OCI-LY7 (cell line): ENCODE measurements around the gene OSBPL7. TPM values are rescaled to one million over a fixed set of nuclear protein-coding genes. Genes with fewer than 3 reads are reported as not detected.

Source experiments
- BruUV-seq: library from RNA; stranded (reverse); fragments of 400-500 nt; replicated peaks from 2 replicates; lab custom pipeline; 2021; lab: Mats Ljungman, UMichigan
- CTCF ChIA-PET: fragments of 300-600 bp; sonication (Branson Sonifier 250); formaldehyde crosslinking; loops from one replicate; lab custom pipeline; 2022; ENCODE audit warnings: antibody characterized with exemption; ENCODE audit not compliant: unreplicated experiment; lab: Charles Lee
- POLR2A ChIA-PET: fragments of 300-600 bp; sonication (Branson Sonifier 250); formaldehyde crosslinking; loops from one replicate; lab custom pipeline; 2022; ENCODE audit warnings: antibody characterized with exemption; lab: Charles Lee
- DNase-seq: peaks from one replicate; pipeline ENCODE4 v3.0.0-alpha.2; 2015; ENCODE audit warnings: low spot score
- H2AFZ ChIP-seq: fragments of 200-600 bp; sonication (generic), shearing (Covaris generic); 2 replicates; pipeline ENCODE4 v1.6.1; 2014; ENCODE audit warnings: mild to moderate bottlenecking, antibody characterized with exemption, low read length, moderate library complexity
- H3K27ac ChIP-seq: fragments of 200-600 bp; sonication (generic); 2 replicates; pipeline ENCODE4 v1.5.1; 2014; ENCODE audit warnings: mixed run types, low read depth, mild to moderate bottlenecking, moderate library complexity, low read length, inconsistent platforms; ENCODE audit not compliant: poor library complexity, severe bottlenecking
- H3K36me3 ChIP-seq: fragments of 200-600 bp; sonication (generic); 2 replicates; pipeline ENCODE4 v1.6.1; 2014; ENCODE audit warnings: mild to moderate bottlenecking, antibody characterized with exemption, low read length, moderate library complexity, mixed read lengths; ENCODE audit not compliant: insufficient read depth
- H3K4me1 ChIP-seq: fragments of 200-600 bp; sonication (generic); 2 replicates; pipeline ENCODE4 v1.5.1; 2014; ENCODE audit warnings: mild to moderate bottlenecking, low read length; ENCODE audit not compliant: insufficient read depth, poor library complexity, severe bottlenecking
- H3K4me2 ChIP-seq: fragments of 200-600 bp; sonication (generic); 2 replicates; pipeline ENCODE4 v1.6.1; 2014; ENCODE audit warnings: mild to moderate bottlenecking, low read length
- H3K4me3 ChIP-seq: fragments of 200-600 bp; sonication (generic); 2 replicates; pipeline ENCODE4 v1.5.1; 2014; ENCODE audit warnings: mild to moderate bottlenecking, low read depth, low read length; ENCODE audit not compliant: poor library complexity, severe bottlenecking
- H3K79me2 ChIP-seq: fragments of 200-600 bp; sonication (generic); 2 replicates; pipeline ENCODE4 v1.6.1; 2016; ENCODE audit warnings: low read depth, mild to moderate bottlenecking, low read length, moderate library complexity, mixed read lengths; ENCODE audit not compliant: insufficient read depth
- H3K9me2 ChIP-seq: fragments of 200-600 bp; sonication (generic); 2 replicates; pipeline ENCODE4 v1.6.1; 2016; ENCODE audit warnings: mild to moderate bottlenecking, low read length, mixed read lengths; ENCODE audit not compliant: insufficient read depth
- H3K9me3 ChIP-seq: fragments of 200-600 bp; sonication (generic); 2 replicates; pipeline ENCODE4 v1.6.1; 2014; ENCODE audit warnings: mild to moderate bottlenecking, mixed run types, low read length, mixed read lengths
- H4K20me1 ChIP-seq: fragments of 200-600 bp; sonication (generic); 2 replicates; pipeline ENCODE4 v1.6.1; 2014; ENCODE audit warnings: mild to moderate bottlenecking, antibody characterized with exemption, low read length, moderate library complexity, mixed read lengths; ENCODE audit not compliant: insufficient read depth
- EZH2phosphoT487 ChIP-seq: fragments of 200-600 bp; sonication (generic); IDR thresholded peaks from 2 replicates; pipeline ENCODE4 v1.6.1; 2018; ENCODE audit warnings: low read depth, borderline replicate concordance, mild to moderate bottlenecking, mixed run types, antibody characterized with exemption, low read length, moderate library complexity, mixed read lengths
- intact Hi-C: fragments of 100-400 bp; cut with micrococcal nuclease; formaldehyde crosslinking; loops from one replicate; pipeline ENCODE4 v1.10.0; 2022; ENCODE audit not compliant: unreplicated experiment
- total RNA-seq, 2 experiments: library from RNA; depleted of rRNA in 1 of 2; stranded (reverse); fragments of >200 nt in 1 of 2; shearing (Covaris generic) in 1 of 2; gene quantifications; 2 replicates each; pipeline ENCODE4 v1.2.3, GENCODE V29; 2014 to 2022
- TF ChIP-seq, protein P1 (sequence below): fragments of 200-600 bp; sonication (generic); conservative IDR thresholded peaks from 2 replicates; pipeline ENCODE4 v1.5.1; 2014; ENCODE audit warnings: mild to moderate bottlenecking, antibody characterized with exemption, low read length, moderate library complexity, mixed read lengths

OSBPL7 gene
- total RNA-seq, 2 experiments from 2014 or later: 24.4 to 35.7 TPM

DNA sequence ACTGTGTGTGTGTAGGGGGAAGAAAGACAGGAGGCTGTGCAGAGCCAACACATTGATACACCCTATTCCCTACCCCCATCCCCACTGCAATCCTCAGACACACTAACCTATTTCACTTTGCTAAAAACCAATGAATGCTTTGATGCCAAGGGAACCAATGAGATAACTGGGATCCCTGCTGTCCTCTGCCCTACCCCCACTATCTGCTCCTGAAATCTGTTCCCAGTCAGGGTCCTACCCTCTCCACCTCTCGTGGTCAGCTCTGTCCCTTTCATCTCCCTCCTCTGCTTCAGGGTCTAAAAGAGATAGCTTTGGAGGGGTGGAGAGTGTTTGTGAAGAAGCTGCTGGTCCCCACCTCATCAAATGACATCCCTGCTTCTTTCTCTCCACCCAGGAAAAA, 48.5 kb upstream of the OSBPL7 start:
- no peak overlapping the region for H2AFZ ChIP-seq
- no peak for TF ChIP-seq EZH2phosphoT487
- TF ChIP-seq, protein P1, sequence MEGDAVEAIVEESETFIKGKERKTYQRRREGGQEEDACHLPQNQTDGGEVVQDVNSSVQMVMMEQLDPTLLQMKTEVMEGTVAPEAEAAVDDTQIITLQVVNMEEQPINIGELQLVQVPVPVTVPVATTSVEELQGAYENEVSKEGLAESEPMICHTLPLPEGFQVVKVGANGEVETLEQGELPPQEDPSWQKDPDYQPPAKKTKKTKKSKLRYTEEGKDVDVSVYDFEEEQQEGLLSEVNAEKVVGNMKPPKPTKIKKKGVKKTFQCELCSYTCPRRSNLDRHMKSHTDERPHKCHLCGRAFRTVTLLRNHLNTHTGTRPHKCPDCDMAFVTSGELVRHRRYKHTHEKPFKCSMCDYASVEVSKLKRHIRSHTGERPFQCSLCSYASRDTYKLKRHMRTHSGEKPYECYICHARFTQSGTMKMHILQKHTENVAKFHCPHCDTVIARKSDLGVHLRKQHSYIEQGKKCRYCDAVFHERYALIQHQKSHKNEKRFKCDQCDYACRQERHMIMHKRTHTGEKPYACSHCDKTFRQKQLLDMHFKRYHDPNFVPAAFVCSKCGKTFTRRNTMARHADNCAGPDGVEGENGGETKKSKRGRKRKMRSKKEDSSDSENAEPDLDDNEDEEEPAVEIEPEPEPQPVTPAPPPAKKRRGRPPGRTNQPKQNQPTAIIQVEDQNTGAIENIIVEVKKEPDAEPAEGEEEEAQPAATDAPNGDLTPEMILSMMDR: no peak
- ChIA-PET CTCF (interaction anchor here (0.5 kb wide), 1 partner anchor 1084 kb away, joined by 3 read pairs; no protein-coding TSS in a partner anchor), POLR2A (no interaction called here)
- H4K20me1 ChIP-seq: no peaks in the 10 kb centered on the region
- H3K9me3 ChIP-seq: no peaks in the 10 kb centered on the region
- DNase-seq: no peak
- H3K36me3 ChIP-seq: no peaks in the 10 kb centered on the region
- no TSS peak for BruUV-seq
- H3K79me2 ChIP-seq: no peaks in the 10 kb centered on the region
- no peaks in the 10 kb centered on the region for H3K4me1 ChIP-seq
- no peak overlapping the region for H3K27ac ChIP-seq
- no peaks in the 10 kb centered on the region for H3K9me2 ChIP-seq
- H3K4me3 ChIP-seq: no peak overlapping the region
- intact Hi-C loops: no loop called here
- no peak overlapping the region for H3K4me2 ChIP-seq

DNA sequence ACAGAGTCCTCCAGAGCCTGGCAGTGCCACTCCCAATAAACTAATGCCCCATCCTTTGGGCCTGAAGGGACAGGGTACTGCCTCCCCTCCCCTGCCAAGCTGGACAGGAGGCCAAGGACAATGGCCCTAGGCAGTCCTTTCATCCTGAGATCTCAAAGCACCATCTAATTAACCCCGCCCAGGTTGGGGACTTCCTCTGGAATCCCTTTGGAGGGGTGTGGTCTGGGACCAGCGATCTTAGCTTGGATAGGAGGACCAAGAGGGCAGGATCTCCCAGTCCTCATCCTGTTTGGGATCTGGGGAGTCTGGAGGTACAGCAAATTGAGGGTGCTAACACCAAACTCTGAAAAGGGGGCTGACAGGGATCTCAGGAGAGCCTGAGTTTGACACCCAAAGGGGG, 47.5 kb upstream of the OSBPL7 start:
- DNase-seq: no peak
- TF ChIP-seq, protein P1: no peak
- no peak for TF ChIP-seq EZH2phosphoT487
- Histone ChIP-seq H4K20me1 (no peaks in the 10 kb centered on the region), H3K9me3 (no peaks in the 10 kb centered on the region), H3K27ac (no peak overlapping the region), H2AFZ (no peak overlapping the region), H3K4me2 (no peak overlapping the region), H3K4me1 (no peaks in the 10 kb centered on the region), H3K36me3 (no peaks in the 10 kb centered on the region), H3K79me2 (no peaks in the 10 kb centered on the region), H3K9me2 (no peaks in the 10 kb centered on the region), H3K4me3 (no peak overlapping the region)
- intact Hi-C loops: no loop called here
- POLR2A ChIA-PET: no interaction called here
- CTCF ChIA-PET: no interaction called here
- BruUV-seq: no TSS peak

DNA sequence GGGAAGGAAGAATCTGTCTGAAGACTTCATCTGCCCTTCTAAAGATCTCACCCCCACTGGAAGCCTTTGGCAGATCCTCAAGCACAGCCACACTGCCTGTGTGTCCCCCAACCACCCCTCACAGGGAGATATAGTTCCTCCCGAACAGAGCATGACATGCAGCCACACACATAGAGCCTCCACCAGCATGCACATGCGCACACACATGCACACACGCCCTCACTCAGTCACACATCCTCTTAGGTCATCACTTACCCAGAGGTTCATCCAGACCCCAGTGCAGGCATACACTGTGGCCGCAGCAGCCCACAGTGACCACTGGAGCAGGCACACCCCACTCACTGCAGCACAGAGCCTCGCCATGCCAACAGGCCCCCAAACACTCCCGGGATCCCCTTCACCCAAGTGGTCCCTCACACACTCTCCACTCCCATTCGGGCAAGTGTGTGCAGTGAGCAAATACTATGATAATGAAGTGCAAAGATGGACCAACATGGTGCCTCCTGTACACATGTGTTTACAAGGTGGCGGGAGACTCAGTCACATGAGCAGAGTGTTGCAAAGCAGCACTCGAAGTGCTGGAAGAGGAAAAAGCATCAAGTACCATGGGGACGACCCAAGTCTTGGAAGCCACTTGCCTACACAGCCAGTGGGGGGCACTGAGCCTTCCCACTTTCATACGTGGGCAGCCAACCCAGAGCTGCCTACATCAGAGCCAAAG, 46.4 kb upstream of the OSBPL7 start:
- POLR2A ChIA-PET: no interaction called here
- H2AFZ ChIP-seq: no peak overlapping the region
- H3K4me2 ChIP-seq: no peak overlapping the region
- H3K79me2 ChIP-seq: no peaks in the 10 kb centered on the region
- no peaks in the 10 kb centered on the region for H3K9me3 ChIP-seq
- no TSS peak for BruUV-seq
- no peaks in the 10 kb centered on the region for H4K20me1 ChIP-seq
- no peaks in the 10 kb centered on the region for H3K9me2 ChIP-seq
- no peak overlapping the region for H3K4me3 ChIP-seq
- no peaks in the 10 kb centered on the region for H3K4me1 ChIP-seq
- H3K27ac ChIP-seq: no peak overlapping the region
- DNase-seq: no peak
- CTCF ChIA-PET: no interaction called here
- no peaks in the 10 kb centered on the region for H3K36me3 ChIP-seq
- TF ChIP-seq EZH2phosphoT487: no peak
- TF ChIP-seq, protein P1: no peak
- intact Hi-C loops: no loop called here
